Endothelial cell of umbilical vein (primary cell): ENCODE measurements around the gene DIS3L2. TPM values are rescaled to one million over a fixed set of nuclear protein-coding genes. Genes with fewer than 3 reads are reported as not detected.

ENCODE experiments used
- BruUV-seq: library from RNA; stranded (reverse); fragments of 400-500 nt; replicated peaks from 2 replicates; lab custom pipeline; 2021; lab: Mats Ljungman, UMichigan
- CTCF ChIA-PET: fragments of 300-600, 350-600 bp; sonication (Branson Sonifier 250); formaldehyde crosslinking; loops from one replicate; lab custom pipeline; 2021; ENCODE audit warnings: antibody characterized with exemption, inconsistent platforms; lab: Charles Lee
- POLR2A ChIA-PET: fragments of 300-600, 350-600 bp; sonication (Branson Sonifier 250); formaldehyde crosslinking; loops from one replicate; lab custom pipeline; 2021; ENCODE audit warnings: antibody characterized with exemption, inconsistent platforms; lab: Charles Lee
- DNase-seq: peaks from one replicate; pipeline ENCODE4 v3.0.0-alpha.2; 2011; ENCODE audit warnings: low read depth, low spot score
- FAIRE-seq: peaks from 2 replicates; lab custom pipeline; 2011; peaks lifted over from hg19 to GRCh38; lab: Jason Lieb, UNC
- H2AFZ ChIP-seq: 2 replicates; pipeline ENCODE4 v1.6.0; 2012; ENCODE audit warnings: low read depth, low read length, control low read depth, inconsistent platforms
- H3K27ac ChIP-seq: 2 replicates; pipeline ENCODE4 v1.5.1; 2011; ENCODE audit warnings: low read depth, mild to moderate bottlenecking, control low read depth, low read length, moderate library complexity; ENCODE audit not compliant: insufficient read depth
- H3K27me3 ChIP-seq, 2 experiments: 2 replicates each; pipeline versions ENCODE4 v1.6.0 to v1.6.1; 2011; ENCODE audit warnings: low read length in 2 of 2, mixed read lengths in 1 of 2; ENCODE audit not compliant: control insufficient read depth in 2 of 2, insufficient read depth in 2 of 2
- H3K36me3 ChIP-seq, 2 experiments: 2 replicates in 1 of 2; 3 replicates in 1 of 2; pipeline ENCODE4 v1.5.1; 2011; ENCODE audit warnings: low read length in 2 of 2, mild to moderate bottlenecking in 1 of 2, moderate library complexity in 1 of 2; ENCODE audit not compliant: control insufficient read depth in 2 of 2, insufficient read depth in 2 of 2; ENCODE audit errors: extremely low read depth in 1 of 2
- H3K4me1 ChIP-seq: 3 replicates; pipeline ENCODE4 v1.5.1; 2011; ENCODE audit warnings: mild to moderate bottlenecking, low read length; ENCODE audit not compliant: control insufficient read depth, insufficient read depth; ENCODE audit errors: extremely low read depth
- H3K4me2 ChIP-seq: 2 replicates; pipeline ENCODE4 v1.6.1; 2011; ENCODE audit warnings: low read length, control low read depth, mixed read lengths; ENCODE audit not compliant: insufficient read depth
- H3K4me3 ChIP-seq, 3 experiments: fragments of 200-600 bp in 1 of 3; sonication (generic), shearing (Covaris generic) in 1 of 3; replicated peaks in 1 of 3; 2 replicates each; pipeline ENCODE4 v1.5.1; 2011 to 2016; ENCODE audit warnings: control low read depth in 3 of 3, low read length in 3 of 3, mild to moderate bottlenecking in 2 of 3, inconsistent platforms in 1 of 3, low read depth in 1 of 3, moderate library complexity in 1 of 3; ENCODE audit not compliant: insufficient read depth in 1 of 3
- H3K79me2 ChIP-seq: 2 replicates; pipeline ENCODE4 v1.6.0; 2012; ENCODE audit warnings: low read length, inconsistent platforms; ENCODE audit not compliant: control insufficient read depth, insufficient read depth
- H3K9ac ChIP-seq: replicated peaks from 2 replicates; pipeline ENCODE3; 2011; ENCODE audit warnings: low read length, control low read depth; ENCODE audit not compliant: insufficient read depth; ENCODE audit errors: extremely low read depth
- H3K9me1 ChIP-seq: replicated peaks from 3 replicates; pipeline ENCODE4 v1.6.0; 2011; ENCODE audit warnings: mild to moderate bottlenecking, low read length; ENCODE audit not compliant: control insufficient read depth, insufficient read depth; ENCODE audit errors: extremely low read depth
- H3K9me3 ChIP-seq: replicated peaks from 2 replicates; pipeline ENCODE4 v1.5.1; 2012; ENCODE audit warnings: low read length, inconsistent platforms; ENCODE audit not compliant: control insufficient read depth, insufficient read depth
- H4K20me1 ChIP-seq: replicated peaks from 2 replicates; pipeline ENCODE3; 2011; ENCODE audit warnings: mild to moderate bottlenecking, low read length; ENCODE audit not compliant: control insufficient read depth, insufficient read depth; ENCODE audit errors: extremely low read depth
- CTCF ChIP-seq, 2 donors: IDR thresholded peaks; 1 replicate in 1 of 2; 2 replicates in 1 of 2; pipeline ENCODE4 v1.5.1; 2011; ENCODE audit warnings: low read length in 2 of 2, mild to moderate bottlenecking in 2 of 2, moderate library complexity in 2 of 2, control low read depth in 1 of 2, inconsistent platforms in 1 of 2, low read depth in 1 of 2; ENCODE audit not compliant: insufficient read depth in 1 of 2; ENCODE audit errors: extremely low read depth in 1 of 2
- EZH2 ChIP-seq: IDR thresholded peaks from 2 replicates; pipeline ENCODE4 v1.6.1; 2012; ENCODE audit warnings: borderline replicate concordance, low read depth, mild to moderate bottlenecking, moderate library complexity, low read length, inconsistent platforms; ENCODE audit not compliant: severe bottlenecking
- FOS ChIP-seq: IDR thresholded peaks from 2 replicates; pipeline ENCODE4 v1.6.1; 2011; ENCODE audit warnings: mild to moderate bottlenecking, low read length, moderate library complexity, borderline replicate concordance; ENCODE audit not compliant: insufficient read depth
- GATA2 ChIP-seq: IDR thresholded peaks from 2 replicates; pipeline ENCODE4 v1.7.0; 2011; ENCODE audit warnings: low read depth, mild to moderate bottlenecking, moderate library complexity, mixed read lengths, low read length; ENCODE audit not compliant: insufficient read length, insufficient read depth
- JUN ChIP-seq: IDR thresholded peaks from 2 replicates; pipeline ENCODE4 v1.6.1; 2011; ENCODE audit warnings: borderline replicate concordance, low read depth; ENCODE audit not compliant: insufficient read length, insufficient read depth
- MAX ChIP-seq: IDR thresholded peaks from 2 replicates; pipeline ENCODE4 v1.6.1; 2011; ENCODE audit not compliant: insufficient read depth, insufficient read length
- MYC ChIP-seq: IDR thresholded peaks from one replicate; pipeline ENCODE4 v1.6.1; 2011; ENCODE audit warnings: mild to moderate bottlenecking, low read depth, low read length
- POLR2A ChIP-seq: IDR thresholded peaks from 2 replicates; pipeline ENCODE4 v1.6.1; 2012; ENCODE audit warnings: low read depth, mild to moderate bottlenecking, control low read depth, low read length
- POLR2AphosphoS5 ChIP-seq: IDR thresholded peaks from 2 replicates; pipeline ENCODE4 v1.6.1; 2012; ENCODE audit warnings: low read depth, mild to moderate bottlenecking, control low read depth, low read length, moderate library complexity; ENCODE audit not compliant: insufficient read depth
- dilution Hi-C: fragments of 300-500 bp; cut with MboI; formaldehyde crosslinking; loops from one replicate; pipeline ENCODE4 v1.15.0; 2019; ENCODE audit warnings: low sequenced_read_pairs; ENCODE audit not compliant: extremely low pct_ligation_motif_present
- intact Hi-C: fragments of 100-400 bp; cut with micrococcal nuclease; formaldehyde crosslinking; loops from one replicate; pipeline ENCODE4 v1.10.0; 2022
- polyA plus RNA-seq, 4 experiments: library from polyadenylated mRNA; depleted of rRNA in 3 of 4; stranded (reverse) in 3 of 4; unstranded in 1 of 4; fragments of >200 nt; gene quantifications; 2 replicates each; pipeline versions ENCODE4 v1.2.1 to v1.2.3, GENCODE V29; 2011 to 2012; ENCODE audit warnings: missing spikeins in 1 of 4
- total RNA-seq: library from RNA; stranded (reverse); gene quantifications from 2 replicates; pipeline ENCODE4 v1.2.3, GENCODE V29; 2021

DIS3L2 gene
- total and polyA plus RNA-seq, 2 donors (not counting 3 experiments of a cell fraction or from before 2014, with no cell fraction given): 14.6 to 31.2 TPM

- intact Hi-C loops: no loop called here
- no peaks in the 10 kb centered on the region for H4K20me1 ChIP-seq
Observed at GRCh38 chr2:232319803-232320442, 358.4 kb downstream of the DIS3L2 start.

GRCh38 chr2:232320443-232320803, 358.9 kb downstream of the DIS3L2 start:
- H3K27me3 ChIP-seq: no peaks in the 10 kb centered on the region
- H4K20me1 ChIP-seq: no peaks in the 10 kb centered on the region
- H3K4me1 ChIP-seq: peaks cover 22% of the 10 kb centered on the region
- POLR2A ChIA-PET: no interaction called here
- H3K36me3 ChIP-seq: no peaks in the 10 kb centered on the region
- intact Hi-C loops (no loop called here), dilution Hi-C loops (no loop called here)
- no peak for FAIRE-seq
- BruUV-seq: no TSS peak
- TF ChIP-seq JUN: no peak
- TF ChIP-seq CTCF (IDR thresholded peaks at IDR 0.05; ENCODE audit: extremely low read depth in 1 of 2, insufficient read depth in 1 of 2, low read depth in 1 of 2, low read length in 2 of 2): no peak
- no peak for TF ChIP-seq FOS
- no peak for TF ChIP-seq MAX
- no peak for TF ChIP-seq POLR2AphosphoS5
- no peak for TF ChIP-seq MYC
- TF ChIP-seq GATA2: no peak
- TF ChIP-seq POLR2A: no peak
- no peak for TF ChIP-seq EZH2
- no peak overlapping the region for H2AFZ ChIP-seq
- no peak for DNase-seq
- H3K4me3 ChIP-seq: no peak overlapping the region
- H3K79me2 ChIP-seq: no peaks in the 10 kb centered on the region
- no peak overlapping the region for H3K4me2 ChIP-seq
- H3K9ac ChIP-seq: no peak overlapping the region
- CTCF ChIA-PET: no interaction called here
- H3K27ac ChIP-seq: no peak overlapping the region
- H3K9me3 ChIP-seq: no peaks in the 10 kb centered on the region
- H3K9me1 ChIP-seq: no peaks in the 10 kb centered on the region

More at GRCh38 chr2:232319803-232320442, 358.4 kb downstream of the DIS3L2 start:
- H3K36me3 ChIP-seq: no peaks in the 10 kb centered on the region
- H3K9me1 ChIP-seq: no peaks in the 10 kb centered on the region
- H3K4me3 ChIP-seq: no peak overlapping the region
- FAIRE-seq (peak; percentile 37), DNase-seq (peak; percentile 67)
- peaks cover 27% of the 10 kb centered on the region for H3K4me1 ChIP-seq
- no peaks in the 10 kb centered on the region for H3K9me3 ChIP-seq
- POLR2A ChIA-PET: no interaction called here
- no peaks in the 10 kb centered on the region for H3K27me3 ChIP-seq
- H3K9ac ChIP-seq: no peak overlapping the region
- CTCF ChIA-PET: no interaction called here
- BruUV-seq: no TSS peak
- no peak overlapping the region for H2AFZ ChIP-seq
- TF ChIP-seq MYC: no peak
- TF ChIP-seq JUN: no peak
- no peaks in the 10 kb centered on the region for H3K79me2 ChIP-seq
- dilution Hi-C loops: no loop called here
- no peak overlapping the region for H3K27ac ChIP-seq
- no peak overlapping the region for H3K4me2 ChIP-seq
